CD4-positive, alpha-beta T cell treated with Interferon gamma for 1 hour (primary cell): ENCODE measurements around the gene ZSCAN20.
"Not testable (repeated sequence)": the region's sequence is repeated elsewhere in the genome, so short reads cannot be mapped to it uniquely, and the experiment has no call there.

ENCODE experiments used
- DNase-seq: peaks from one replicate; pipeline ENCODE4 v3.0.0-alpha.2; 2020

ZSCAN20 gene

DNA sequence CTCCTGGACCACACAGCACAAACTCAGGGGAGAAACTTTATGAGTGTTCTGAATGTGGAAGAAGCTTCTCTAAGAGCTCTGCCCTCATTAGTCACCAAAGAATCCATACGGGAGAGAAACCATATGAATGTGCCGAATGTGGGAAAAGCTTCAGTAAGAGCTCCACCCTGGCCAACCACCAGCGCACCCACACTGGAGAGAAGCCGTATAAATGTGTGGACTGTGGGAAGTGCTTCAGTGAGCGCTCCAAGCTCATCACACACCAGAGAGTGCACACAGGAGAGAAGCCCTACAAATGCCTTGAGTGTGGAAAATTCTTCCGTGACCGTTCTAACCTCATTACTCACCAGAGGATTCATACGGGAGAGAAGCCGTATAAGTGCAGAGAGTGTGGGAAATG, 22.5 kb downstream of the ZSCAN20 start:
- no peak for DNase-seq

- DNase-seq: no peak
Measured at GRCh38 chr1:33497410-33497809, 25.0 kb downstream of the ZSCAN20 start.

- DNase-seq: no peak
Measured at GRCh38 chr1:33500547-33500946, 28.1 kb downstream of the ZSCAN20 start.

DNA sequence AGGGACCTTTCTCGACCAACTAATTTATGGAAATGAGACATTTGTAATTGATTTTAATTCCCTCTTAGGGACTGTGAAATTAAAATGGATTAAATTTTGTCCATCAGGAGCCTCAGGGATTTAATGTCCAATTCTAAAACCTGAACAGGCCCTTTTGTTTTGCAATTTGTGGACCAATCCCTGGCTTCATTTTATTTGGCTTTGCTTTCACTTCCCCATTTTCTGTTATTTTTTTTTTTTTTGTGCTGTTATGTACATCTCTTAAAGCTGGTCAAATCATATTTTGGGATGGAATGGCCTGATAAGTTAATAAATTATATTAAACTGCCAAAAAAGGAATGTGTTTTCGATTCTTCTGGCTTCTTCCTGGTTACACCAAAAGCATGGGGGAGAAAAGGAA, 28.9 kb downstream of the ZSCAN20 start:
- no peak for DNase-seq

- no peak for DNase-seq
Measured at GRCh38 chr1:33501774-33502173, 29.3 kb downstream of the ZSCAN20 start.

DNA sequence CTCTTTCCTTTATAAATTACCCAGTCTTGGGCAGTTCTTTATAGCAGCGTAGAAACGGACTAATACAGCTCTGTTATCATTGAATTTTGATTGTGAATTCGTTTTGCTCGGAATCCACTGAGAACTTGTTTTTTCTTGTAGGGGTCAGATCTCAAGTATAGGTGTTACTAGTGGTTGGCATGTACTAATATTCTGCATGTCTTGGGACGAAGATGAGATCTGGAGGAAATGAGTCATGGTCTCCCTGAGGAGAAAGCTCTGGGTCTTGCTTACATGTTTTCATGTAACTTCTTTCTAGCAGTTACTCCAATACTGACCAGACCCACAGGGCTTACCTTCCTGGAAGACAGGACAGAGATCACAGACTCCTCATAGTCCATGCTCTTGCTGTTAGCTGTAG, 30.3 kb downstream of the ZSCAN20 start:
- no peak for DNase-seq

DNA sequence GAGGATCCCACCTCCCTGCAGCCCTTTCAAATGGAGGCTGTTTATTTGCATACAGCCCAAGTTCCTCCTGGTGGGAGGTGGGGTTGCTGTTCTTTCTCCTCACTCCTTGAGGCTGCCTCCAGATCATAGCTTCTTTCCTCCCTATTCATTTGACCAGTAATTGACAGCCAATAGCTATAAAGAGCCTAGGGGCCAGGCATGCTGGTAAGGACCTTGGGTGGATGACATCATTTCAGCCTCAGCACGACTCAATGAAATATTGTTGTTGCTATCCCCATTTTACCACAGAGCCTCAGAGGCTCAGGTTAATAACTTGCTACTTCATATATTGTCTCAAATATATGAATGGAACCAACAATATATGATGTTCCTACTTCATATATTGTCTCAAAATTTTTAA, 31.1 kb downstream of the ZSCAN20 start:
- no peak for DNase-seq

GRCh38 chr1:33507661-33508060, 35.2 kb downstream of the ZSCAN20 start:
- no peak for DNase-seq

- no peak for DNase-seq
Measured at GRCh38 chr1:33508151-33508550, 35.7 kb downstream of the ZSCAN20 start.

GRCh38 chr1:33509276-33509675, 36.8 kb downstream of the ZSCAN20 start:
- DNase-seq: not testable (repeated sequence)

GRCh38 chr1:33512226-33513011, 40.0 kb downstream of the ZSCAN20 start:
- no peak for DNase-seq

- DNase-seq: no peak
Measured at GRCh38 chr1:33515112-33515511, 42.7 kb downstream of the ZSCAN20 start.

GRCh38 chr1:33515607-33516006, 43.2 kb downstream of the ZSCAN20 start:
- DNase-seq: no peak

- no peak for DNase-seq
Measured at GRCh38 chr1:33516428-33516827, 44.0 kb downstream of the ZSCAN20 start.

- DNase-seq: no peak
Measured at GRCh38 chr1:33516891-33517567, 44.6 kb downstream of the ZSCAN20 start.

GRCh38 chr1:33517596-33518250, 45.3 kb downstream of the ZSCAN20 start:
- DNase-seq: no peak

DNA sequence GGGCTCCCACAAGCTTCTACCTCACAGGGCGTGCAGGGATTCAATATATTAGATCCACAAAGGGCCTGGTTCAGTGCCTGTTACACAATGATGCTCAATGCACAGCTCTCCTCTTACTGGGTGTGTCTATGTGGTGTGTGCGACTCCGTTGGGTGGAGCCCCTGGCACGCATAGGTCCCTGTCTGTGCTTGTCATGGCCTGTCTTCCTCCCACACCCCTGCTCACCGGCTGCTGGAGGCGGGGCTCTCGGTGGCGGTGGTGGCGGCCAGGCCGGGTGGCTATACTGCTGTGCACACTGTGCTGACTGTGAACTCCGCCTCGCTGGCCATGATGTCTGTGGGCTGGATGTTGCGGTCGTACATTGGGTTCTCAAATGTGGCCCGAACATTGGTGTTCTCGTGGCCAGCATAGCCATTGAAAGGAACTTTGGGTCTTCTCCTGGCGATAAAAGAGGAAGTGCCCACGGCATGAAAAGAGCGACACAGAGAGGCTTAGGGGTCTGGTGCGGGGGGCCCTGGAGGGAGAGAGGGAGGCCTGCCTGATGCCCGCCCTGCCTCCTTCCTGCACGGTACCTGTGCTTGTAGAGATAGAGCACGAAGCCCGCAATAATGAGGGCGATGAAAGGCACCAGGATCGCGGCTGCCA, 46.9 kb downstream of the ZSCAN20 start:
- DNase-seq: no peak

DNA sequence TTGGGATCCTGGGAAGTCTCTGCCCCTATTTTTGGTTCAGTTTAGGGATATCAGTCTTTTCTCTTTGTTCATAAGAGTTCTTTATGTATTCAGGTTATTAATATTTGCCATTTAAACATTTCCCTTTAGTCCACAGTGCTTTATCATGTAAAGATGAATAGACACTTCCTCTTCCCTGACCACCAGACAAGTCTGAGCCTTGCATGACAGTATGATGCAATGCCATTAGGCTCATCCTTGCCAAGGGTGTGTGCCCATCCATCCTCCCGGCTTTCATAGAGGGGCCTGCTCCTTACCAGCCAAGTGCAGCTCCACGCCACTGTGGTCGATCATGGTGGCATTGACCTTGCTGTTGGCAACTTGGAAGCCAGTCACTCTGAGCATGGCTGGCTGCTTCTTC, 52.1 kb downstream of the ZSCAN20 start:
- no peak for DNase-seq

GRCh38 chr1:33527934-33528333, 55.5 kb downstream of the ZSCAN20 start:
- DNase-seq: no peak

DNA sequence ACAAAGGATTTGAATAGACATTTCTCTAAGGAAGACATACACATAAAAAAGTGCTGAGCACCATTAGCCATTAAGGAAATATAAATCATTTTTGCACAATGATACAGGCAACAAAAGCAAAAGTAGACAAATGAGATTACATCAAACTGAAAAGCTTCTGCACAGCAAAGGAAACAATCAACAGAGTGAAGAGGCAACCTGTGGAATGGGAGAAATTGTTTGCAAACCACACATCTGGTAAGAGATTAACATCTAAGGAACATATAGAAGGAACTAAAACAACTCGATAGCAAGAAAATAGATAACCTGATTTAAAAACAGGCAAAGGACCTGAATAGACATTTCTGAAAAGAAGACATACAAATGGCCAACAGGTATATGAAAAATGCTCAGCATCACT, 57.5 kb downstream of the ZSCAN20 start:
- no peak for DNase-seq

DNA sequence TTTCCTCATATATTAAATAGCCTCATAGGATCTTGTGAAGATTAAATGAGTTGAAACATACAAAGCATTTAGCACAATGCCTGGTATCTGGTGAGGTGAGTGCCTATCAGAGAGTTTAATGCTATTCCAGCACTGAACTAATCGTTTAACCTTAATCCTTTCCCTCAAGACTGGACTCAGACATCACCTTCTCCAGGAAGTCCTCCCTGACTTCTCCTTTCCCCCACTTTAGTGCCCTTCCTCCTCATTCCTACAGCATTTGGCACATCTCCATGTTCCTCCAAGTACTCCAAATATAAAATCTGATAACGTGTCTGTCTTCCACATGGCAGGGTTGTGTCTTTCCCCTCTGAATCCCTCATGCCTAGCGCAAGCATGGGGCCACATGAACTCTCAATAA, 59.8 kb downstream of the ZSCAN20 start:
- DNase-seq: no peak

DNA sequence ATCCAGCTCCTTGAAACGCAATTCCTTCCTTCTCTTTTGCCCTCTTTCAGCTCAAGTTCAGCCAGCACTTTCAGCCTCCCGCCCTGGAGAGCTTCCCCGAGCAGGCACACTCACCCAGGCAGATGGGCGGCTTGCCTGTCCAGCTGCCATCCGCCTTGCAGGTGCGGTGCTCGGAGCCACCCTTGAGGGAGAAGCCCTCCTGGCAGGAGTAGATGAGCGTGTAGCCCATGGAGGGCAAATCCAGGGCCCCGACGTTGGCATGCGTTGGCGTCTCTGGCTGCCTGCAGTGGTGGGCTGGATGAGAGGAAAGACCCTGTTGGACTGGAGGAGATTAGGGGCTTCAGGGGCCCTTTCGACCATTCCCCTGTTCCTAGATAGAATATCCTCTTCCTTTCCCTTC, 60.5 kb downstream of the ZSCAN20 start:
- no peak for DNase-seq

- DNase-seq: no peak
Measured at GRCh38 chr1:33535334-33535733, 62.9 kb downstream of the ZSCAN20 start.

GRCh38 chr1:33537885-33538284, 65.4 kb downstream of the ZSCAN20 start:
- no peak for DNase-seq
